HG03159 (cell line): ENCODE results near the gene CCDC9.
"Not testable (repeated sequence)": the region's sequence is repeated elsewhere in the genome, so short reads cannot be mapped to it uniquely, and the experiment has no call there.

Source experiments
- ATAC-seq: cut with Tn5 transposase; IDR thresholded peaks from one replicate; pipeline ENCODE4 v1.9.1; 2021; ENCODE audit warnings: mild to moderate bottlenecking, moderate library complexity; ENCODE audit not compliant: unreplicated experiment

CCDC9 gene

GRCh38 chr19:47231215-47232054 lies 24.9 kb upstream of the CCDC9 start:
- ATAC-seq = no peak

- ATAC-seq = no peak
Measured at GRCh38 chr19:47232422-47233211, 23.7 kb upstream of the CCDC9 start.

DNA sequence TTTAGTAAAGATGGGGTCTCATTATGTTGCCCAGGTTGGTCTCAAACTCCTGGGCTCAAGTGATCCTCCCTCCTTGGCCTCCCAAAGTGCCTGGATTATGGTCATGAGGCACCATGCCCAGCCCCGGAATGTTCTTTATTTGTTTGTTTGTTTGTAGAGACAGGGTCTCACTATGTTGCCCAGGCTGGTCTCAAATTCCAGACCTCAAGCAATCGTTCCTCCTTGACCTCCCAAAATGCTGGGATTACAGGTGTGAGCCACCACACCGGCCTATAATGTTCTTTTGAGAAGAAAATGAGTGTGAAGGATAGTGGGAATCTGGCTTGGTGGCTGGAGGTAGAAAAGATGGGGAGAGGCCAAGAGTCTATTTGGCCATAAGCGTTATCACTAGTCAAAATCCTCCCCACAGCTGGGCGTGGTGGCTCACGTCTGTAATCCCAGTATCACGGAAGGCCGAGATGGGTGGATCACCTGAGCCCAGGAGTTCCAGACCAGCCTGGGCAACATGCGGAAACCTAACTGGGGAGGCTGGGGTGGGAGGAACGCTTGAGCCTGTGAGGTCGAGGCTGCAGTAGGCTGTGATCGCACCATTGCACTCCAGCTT lies 20.2 kb upstream of the CCDC9 start:
- no peak for ATAC-seq

DNA sequence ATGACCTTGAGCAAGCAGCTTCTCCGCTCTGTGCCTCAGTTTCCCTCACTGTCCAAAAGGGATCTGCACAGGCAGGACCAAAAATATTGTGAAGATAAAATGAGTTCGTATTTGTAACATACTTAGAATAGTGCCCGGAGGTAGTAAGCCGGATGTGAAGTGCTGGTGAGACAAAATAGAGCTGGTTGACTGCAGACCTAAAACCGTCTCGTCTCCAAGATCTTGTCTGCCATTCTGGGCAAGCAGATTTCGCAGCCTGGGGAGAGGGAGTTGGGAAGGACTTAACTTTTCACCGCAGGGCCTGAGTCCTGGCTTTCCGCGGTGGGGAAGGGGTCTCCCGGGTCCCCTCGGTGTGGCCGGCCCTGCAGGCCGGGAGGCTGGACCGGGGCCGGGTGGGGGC lies 17.2 kb upstream of the CCDC9 start:
- no peak for ATAC-seq

GRCh38 chr19:47239610-47240296 lies 16.6 kb upstream of the CCDC9 start:
- ATAC-seq = no peak

GRCh38 chr19:47240556-47240955 lies 15.8 kb upstream of the CCDC9 start:
- no peak for ATAC-seq

DNA sequence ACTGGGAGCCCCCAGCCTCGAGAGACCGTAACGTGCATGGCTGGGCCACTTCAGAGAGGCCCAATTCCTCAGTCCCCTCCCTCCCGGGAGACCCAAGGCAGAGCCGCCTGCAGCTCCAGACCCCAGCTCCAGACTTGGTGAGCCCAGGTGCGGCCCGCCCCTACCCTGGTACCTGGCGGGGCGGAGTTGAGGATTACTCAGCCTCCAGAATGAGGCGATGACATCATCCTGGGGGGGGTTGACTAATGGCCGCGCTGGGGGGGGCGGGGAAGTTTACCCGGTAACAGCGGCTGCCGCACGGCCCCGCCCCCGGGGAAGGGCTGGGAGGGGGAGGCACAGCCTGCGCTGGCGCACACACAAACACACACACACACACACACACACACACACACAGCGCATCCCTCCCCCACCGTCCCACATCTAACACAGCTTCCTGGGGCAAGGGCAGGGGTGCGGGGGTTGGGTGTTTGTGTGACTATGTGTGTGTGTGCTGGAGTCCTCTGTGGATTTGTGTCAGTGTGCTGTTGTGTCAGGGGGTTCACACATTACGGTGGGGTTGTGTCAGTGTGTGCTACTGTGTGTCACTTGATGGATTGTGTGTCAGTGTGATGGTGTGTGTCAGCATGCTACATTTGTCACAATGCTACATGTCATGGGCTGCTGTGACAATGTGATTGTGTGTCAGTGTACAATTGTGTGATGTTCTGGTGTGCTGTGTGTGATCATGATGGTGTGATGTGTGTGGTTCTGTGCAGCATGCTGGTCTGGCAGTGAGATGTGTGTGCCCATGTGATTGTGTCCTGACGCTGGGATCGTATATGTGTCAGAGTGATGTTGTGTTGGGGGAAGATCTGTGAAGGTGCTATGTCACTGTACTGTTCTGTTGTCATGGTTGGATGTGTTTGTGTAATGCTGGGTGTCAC lies 15.1 kb upstream of the CCDC9 start:
- no peak for ATAC-seq

DNA sequence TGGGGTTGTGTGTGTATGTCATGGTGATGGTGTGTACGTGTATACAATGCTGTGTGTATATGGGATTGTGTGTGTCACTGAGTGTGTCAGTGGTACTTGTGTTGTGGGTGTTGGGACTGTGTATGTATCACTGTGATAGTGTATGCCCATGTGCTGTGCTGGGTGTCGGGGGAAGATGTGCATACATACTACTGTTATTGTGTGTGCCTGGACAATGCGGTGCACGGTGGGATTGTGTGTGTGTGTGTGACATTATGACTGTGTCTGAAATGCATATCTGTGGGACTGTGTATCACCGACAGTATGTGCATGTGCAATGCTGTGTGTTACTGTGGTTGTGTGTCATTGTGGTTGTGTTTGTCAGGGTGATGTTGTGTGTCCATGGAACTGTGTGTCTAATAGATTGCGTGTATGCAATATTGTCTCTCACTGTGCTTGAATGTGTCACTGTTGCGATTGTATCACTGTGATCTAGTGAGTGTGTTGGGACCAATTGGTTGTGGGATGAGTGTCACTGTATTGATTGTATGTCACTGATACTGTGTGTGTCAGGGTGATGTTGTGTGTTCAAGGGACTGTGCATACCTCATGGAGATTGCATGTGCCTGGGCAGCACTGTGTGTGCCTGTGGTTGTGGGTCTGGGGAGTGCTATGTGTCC lies 14.3 kb upstream of the CCDC9 start:
- no peak for ATAC-seq

- no peak for ATAC-seq
Measured at GRCh38 chr19:47243364-47243775, 13.0 kb upstream of the CCDC9 start.

DNA sequence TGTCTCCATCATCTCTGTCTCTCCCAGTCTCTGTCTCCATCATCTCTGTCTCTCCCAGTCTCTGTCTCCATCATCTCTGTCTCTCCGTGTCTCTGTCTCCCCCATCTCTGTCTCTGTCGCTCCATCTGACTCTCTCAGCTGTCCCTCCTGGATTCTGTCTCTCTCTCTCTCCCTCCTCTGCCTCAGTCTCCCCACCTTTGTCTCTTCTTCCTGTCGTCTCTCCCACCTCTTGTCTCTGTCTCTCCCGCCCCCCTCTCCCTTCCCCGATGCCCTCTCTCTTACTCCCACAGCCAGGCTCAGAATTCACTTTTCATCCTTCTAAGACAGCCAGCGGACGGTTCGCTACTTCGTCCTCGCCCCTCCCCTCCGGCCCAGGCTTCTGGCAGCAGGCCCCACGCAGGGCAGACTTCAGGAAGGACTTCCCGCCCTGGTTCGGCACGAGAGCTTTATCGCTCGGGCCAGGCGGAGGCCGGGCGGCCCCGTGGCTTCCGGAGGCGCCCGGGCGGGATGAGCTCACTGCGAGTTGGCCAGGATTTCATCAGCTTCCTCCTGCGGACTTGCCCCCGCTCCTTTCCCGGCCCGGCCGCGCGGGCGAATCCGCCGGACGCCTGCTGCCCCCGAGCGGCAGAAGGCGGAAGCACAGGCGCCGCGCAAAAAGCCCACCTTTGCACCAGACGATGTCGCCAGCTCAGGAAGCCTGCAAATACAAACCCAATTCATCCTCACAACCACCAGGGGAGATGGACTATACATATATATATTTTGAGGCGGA lies 12.4 kb upstream of the CCDC9 start:
- ATAC-seq = no peak

- no peak for ATAC-seq
Measured at GRCh38 chr19:47247308-47247990, 8.9 kb upstream of the CCDC9 start.

DNA sequence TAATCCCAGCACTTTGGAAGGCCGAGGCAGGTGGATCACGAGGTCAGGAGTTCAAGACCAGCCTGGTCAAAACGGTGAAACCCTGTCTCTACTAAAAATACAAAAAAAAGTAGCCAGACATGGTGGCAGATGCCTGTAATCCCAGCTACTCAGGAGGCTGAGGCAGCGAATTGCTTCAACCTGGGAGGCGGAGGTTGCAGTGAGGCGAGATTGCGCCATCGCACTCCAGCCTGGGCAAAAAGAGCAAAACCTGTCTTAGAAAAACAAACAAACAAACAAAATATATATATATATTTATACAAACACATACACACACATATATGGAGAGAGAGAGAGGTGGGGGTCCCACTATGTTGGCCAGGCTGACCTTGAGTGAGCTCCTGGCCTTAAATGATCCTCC lies 3.3 kb upstream of the CCDC9 start:
- ATAC-seq = not testable (repeated sequence)

DNA sequence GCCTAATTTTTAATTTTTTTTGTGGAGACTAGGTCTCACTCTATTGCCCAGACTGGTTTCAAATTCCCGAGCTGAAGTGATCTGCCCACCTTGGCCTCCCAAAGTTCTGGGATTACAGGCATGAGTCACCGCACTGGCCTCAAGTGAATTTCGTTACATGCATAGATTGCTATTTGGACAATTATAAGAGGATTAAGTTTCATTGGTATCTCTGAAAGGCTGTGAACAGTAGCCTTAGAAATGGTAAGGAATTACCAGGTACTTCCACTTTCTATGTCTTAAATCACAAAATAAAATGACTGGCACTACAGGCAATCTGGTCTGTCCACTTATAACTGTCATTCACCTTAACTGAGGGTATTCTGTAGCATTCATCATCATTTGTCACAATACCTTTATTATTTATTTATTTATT lies 2.9 kb upstream of the CCDC9 start:
- no peak for ATAC-seq

DNA sequence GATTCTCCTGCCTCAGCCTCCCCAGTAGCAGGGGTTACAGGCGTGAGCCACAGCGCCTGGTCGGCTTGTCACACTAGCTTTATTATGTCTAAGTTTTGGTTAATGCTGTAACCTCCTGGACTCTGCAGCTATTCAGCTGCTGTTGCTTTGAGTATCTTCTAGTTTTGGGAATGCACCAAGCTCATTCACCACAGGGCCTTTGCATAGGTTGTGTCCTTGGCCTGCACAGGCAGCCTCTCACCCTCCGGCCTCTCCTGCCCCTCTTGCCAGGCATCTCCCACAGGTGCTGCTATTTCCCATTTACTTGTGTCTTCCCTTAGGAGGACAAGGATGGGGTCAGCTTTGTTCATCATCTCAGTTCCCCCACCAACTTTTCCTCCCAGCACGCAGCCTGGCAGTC lies 2.4 kb upstream of the CCDC9 start:
- ATAC-seq = no peak

- peak; percentile 72 for ATAC-seq
Measured at GRCh38 chr19:47256693-47257410, 527 bp downstream of the CCDC9 start.

DNA sequence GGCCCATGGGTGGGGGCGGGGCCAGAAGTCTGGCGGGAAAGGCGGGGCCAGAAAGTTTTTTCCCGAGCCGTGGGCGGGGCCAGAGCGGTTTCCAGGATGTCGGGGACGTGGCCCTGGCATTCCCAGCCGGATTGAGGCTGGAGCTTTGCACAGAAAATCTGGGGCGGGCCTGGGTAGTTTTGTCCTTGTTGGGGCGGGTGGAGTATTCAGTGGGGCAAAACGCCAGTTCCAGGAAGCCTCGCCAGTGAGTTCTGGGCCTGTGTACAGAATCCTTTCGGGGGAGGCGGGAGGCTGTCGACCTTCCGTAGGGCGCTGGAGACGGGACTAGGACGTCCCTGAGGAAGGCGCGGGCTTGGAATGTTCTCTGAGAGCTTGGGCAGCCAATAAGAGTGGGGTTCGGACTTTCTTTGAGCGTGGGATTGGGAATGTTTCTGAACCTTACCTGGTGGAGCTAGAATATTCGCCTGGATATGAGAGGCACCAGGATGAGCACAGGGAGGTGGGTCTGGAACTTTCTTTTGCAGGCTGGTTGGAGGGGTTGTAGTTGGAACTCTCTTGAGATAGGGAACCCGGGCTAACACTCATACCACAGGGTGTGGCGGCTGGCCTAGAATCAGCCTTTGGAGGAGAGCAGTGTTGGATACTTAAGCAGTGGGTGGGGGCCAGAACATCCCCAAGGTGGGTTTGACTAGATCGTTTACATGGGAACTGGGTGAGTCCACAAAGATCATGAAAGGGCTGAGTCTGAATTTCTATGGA lies 1.3 kb downstream of the CCDC9 start:
- no peak for ATAC-seq

DNA sequence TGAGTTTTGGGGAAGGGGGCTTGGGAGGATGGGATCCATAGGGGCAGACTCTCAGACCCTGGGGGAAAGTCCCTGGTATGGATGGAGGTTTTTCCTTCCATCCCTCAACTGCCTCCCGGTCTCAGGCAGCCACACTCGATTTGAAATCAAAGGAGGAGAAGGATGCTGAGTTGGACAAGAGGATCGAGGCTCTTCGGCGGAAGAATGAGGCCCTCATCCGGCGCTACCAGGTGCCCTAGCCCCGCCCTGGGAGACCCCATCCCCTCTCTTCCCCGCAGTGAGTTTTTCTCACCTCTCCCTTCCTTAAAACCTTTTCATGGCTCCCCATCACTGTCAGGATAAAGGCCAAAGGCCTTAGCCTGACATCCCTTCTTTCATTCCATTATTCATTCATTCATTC lies 2.1 kb downstream of the CCDC9 start:
- ATAC-seq = no peak
